ENCODE data around the gene YIPF3. TPM values are rescaled to one million over a fixed set of nuclear protein-coding genes. Genes with fewer than 3 reads are reported as not detected.
A peak's percentile ranks its signal among the peaks of the same experiment; 100 is the strongest.

YIPF3 gene
- total RNA-seq, 1 donor from 2014 or later: 54.3 TPM

GRCh38 chr6:43494766-43495165 is 22.0 kb downstream of the YIPF3 start:
- Histone ChIP-seq H3K27me3 (ENCODE audit: control insufficient read depth in 3 of 3, insufficient read depth in 3 of 3, low read length in 3 of 3) (no peaks in the 10 kb centered on the region), H3K9ac (ENCODE audit: low read depth in 1 of 3, low read length in 3 of 3) (peak overlapping the region in 1 of 3 donors; percentile 11), H3K4me3 (ENCODE audit: low read length in 3 of 3) (no peak overlapping the region), H3K27ac (ENCODE audit: low read depth, low read length) (no peak overlapping the region), H3K4me1 (ENCODE audit: control insufficient read depth in 3 of 3, insufficient read depth in 3 of 3, low read length in 3 of 3) (peaks cover 43 to 65% (median 57%) of the 10 kb centered on the region in 3 donors), H3K36me3 (ENCODE audit: control insufficient read depth in 3 of 3, insufficient read depth in 3 of 3, low read length in 3 of 3) (peaks cover 18 to 26% (median 19%) of the 10 kb centered on the region in 3 donors), H3K9me3 (ENCODE audit: control insufficient read depth in 3 of 3, low read length in 3 of 3) (no peaks in the 10 kb centered on the region)

DNA sequence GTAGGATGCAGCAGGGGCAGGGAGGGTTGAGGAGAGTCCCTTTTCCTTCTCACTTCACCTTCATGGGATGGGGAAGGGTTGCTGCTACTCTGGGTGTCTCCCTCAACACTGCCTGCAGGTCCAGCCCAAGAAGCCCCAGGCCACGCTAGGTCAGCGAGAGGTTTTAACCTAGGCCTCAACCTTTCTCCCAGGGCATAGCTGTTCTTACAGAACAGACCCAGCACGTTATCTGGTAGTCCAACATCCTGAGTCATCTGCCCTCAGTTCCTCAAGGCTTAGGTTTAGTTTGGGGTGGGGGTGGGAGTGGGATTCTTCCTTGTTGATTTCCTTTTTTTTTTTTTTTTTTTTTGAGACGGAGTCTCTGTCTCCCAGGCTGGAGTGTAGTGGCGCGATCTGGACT is 22.4 kb downstream of the YIPF3 start:
- Histone ChIP-seq H3K27me3 (ENCODE audit: control insufficient read depth in 3 of 3, insufficient read depth in 3 of 3, low read length in 3 of 3) (no peaks in the 10 kb centered on the region), H3K36me3 (ENCODE audit: control insufficient read depth in 3 of 3, insufficient read depth in 3 of 3, low read length in 3 of 3) (peaks cover 14 to 22% (median 18%) of the 10 kb centered on the region in 3 donors), H3K9ac (ENCODE audit: low read depth in 1 of 3, low read length in 3 of 3) (no peak overlapping the region), H3K4me3 (ENCODE audit: low read length in 3 of 3) (no peak overlapping the region), H3K9me3 (ENCODE audit: control insufficient read depth in 3 of 3, low read length in 3 of 3) (no peaks in the 10 kb centered on the region), H3K27ac (ENCODE audit: low read depth, low read length) (no peak overlapping the region), H3K4me1 (ENCODE audit: control insufficient read depth in 3 of 3, insufficient read depth in 3 of 3, low read length in 3 of 3) (peaks cover 48 to 62% (median 53%) of the 10 kb centered on the region in 3 donors)

- Histone ChIP-seq H3K27ac (ENCODE audit: low read depth, low read length) (no peak overlapping the region), H3K9me3 (ENCODE audit: control insufficient read depth in 3 of 3, low read length in 3 of 3) (no peaks in the 10 kb centered on the region), H3K4me1 (ENCODE audit: control insufficient read depth in 3 of 3, insufficient read depth in 3 of 3, low read length in 3 of 3) (peaks cover 50 to 58% (median 52%) of the 10 kb centered on the region in 3 donors), H3K27me3 (ENCODE audit: control insufficient read depth in 3 of 3, insufficient read depth in 3 of 3, low read length in 3 of 3) (no peaks in the 10 kb centered on the region), H3K9ac (ENCODE audit: low read depth in 1 of 3, low read length in 3 of 3) (no peak overlapping the region), H3K4me3 (ENCODE audit: low read length in 3 of 3) (no peak overlapping the region), H3K36me3 (ENCODE audit: control insufficient read depth in 3 of 3, insufficient read depth in 3 of 3, low read length in 3 of 3) (peaks cover 9 to 17% (median 14%) of the 10 kb centered on the region in 3 donors)
Measured at GRCh38 chr6:43493833-43494232, 22.9 kb downstream of the YIPF3 start.

DNA sequence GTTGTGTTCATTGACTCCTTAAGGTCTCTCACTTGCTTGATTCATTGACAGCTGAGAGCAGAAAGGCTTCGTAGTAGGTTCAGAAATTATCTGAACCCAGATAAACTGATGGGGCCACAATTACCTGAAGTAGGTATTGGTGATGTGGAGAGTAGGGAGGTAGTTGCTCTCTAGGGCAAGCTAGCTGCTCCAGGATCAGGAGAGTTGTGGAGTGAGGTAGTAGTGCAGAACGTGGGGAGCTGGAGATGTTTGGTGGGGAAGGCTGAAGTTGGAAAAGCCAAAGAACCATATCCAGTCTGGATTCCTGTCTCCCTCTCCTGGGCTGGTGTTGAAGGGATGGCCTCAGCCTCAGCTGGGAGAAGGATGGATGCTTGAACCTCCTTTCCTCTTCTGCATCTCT is 23.5 kb downstream of the YIPF3 start:
- Histone ChIP-seq H3K36me3 (ENCODE audit: control insufficient read depth in 3 of 3, insufficient read depth in 3 of 3, low read length in 3 of 3) (peaks cover 3 to 11% (median 9%) of the 10 kb centered on the region in 3 donors), H3K27ac (ENCODE audit: low read depth, low read length) (peak overlapping the region; percentile 90), H3K4me1 (ENCODE audit: control insufficient read depth in 3 of 3, insufficient read depth in 3 of 3, low read length in 3 of 3) (peaks cover 50 to 58% (median 58%) of the 10 kb centered on the region in 3 donors), H3K4me3 (ENCODE audit: low read length in 3 of 3) (no peak overlapping the region), H3K27me3 (ENCODE audit: control insufficient read depth in 3 of 3, insufficient read depth in 3 of 3, low read length in 3 of 3) (no peaks in the 10 kb centered on the region), H3K9ac (ENCODE audit: low read depth in 1 of 3, low read length in 3 of 3) (no peak overlapping the region), H3K9me3 (ENCODE audit: control insufficient read depth in 3 of 3, low read length in 3 of 3) (no peaks in the 10 kb centered on the region)

- Histone ChIP-seq H3K4me1 (ENCODE audit: control insufficient read depth in 3 of 3, insufficient read depth in 3 of 3, low read length in 3 of 3) (peaks cover 50 to 60% (median 56%) of the 10 kb centered on the region in 3 donors), H3K27me3 (ENCODE audit: control insufficient read depth in 3 of 3, insufficient read depth in 3 of 3, low read length in 3 of 3) (no peaks in the 10 kb centered on the region), H3K9me3 (ENCODE audit: control insufficient read depth in 3 of 3, low read length in 3 of 3) (no peaks in the 10 kb centered on the region), H3K27ac (ENCODE audit: low read depth, low read length) (peak overlapping the region; percentile 90), H3K9ac (ENCODE audit: low read depth in 1 of 3, low read length in 3 of 3) (peak overlapping the region in 2 of 3 donors; percentile 57 to 64), H3K4me3 (ENCODE audit: low read length in 3 of 3) (peak overlapping the region; percentile 49 to 61 (median 49)), H3K36me3 (ENCODE audit: control insufficient read depth in 3 of 3, insufficient read depth in 3 of 3, low read length in 3 of 3) (peaks cover 0 to 8% (median 5%) of the 10 kb centered on the region in 3 donors)
Measured at GRCh38 chr6:43492673-43493072, 24.1 kb downstream of the YIPF3 start.

DNA sequence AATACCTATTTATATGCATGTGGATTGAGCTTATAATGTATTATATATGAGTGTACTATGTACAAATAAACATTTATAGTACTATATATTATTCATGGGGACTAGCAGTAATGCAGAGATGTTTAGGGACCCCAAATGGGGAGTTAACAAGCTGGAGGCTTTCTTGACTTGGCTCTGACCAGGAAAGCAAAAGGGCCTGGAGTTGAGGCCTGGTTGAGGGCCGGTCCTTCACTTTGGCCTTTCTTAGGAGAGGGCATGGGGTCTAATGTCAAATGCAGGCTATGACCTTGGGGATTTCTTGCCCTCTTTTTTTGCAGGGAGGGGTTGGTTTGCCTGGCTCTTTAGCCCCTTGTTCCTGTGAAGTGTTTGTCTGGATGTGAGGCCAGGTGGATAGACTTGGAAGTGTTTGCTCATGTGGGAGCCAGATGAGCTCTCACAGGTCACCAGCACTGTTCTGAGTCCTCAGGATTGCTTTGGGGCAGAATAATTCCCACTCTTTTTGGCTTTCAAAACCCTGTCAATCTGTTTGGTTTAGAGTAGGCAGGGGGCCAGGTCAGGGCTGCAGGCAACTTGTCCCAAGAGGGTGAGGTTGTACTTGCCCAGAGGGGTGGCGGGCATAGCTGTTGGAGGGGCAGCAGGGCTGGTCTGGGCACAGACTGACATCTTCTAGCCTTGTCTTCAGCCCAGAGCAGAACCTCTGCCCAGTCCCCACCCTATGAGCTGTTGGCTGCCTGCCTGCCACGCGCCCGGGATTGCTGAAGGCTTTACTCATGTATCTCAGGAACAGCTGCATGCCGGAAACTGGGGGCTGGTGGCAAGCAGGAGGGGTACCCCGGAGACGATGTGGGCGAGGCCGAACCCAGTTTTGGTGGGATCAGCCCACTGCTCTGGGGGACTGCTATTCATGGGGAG is 24.7 kb downstream of the YIPF3 start:
- Histone ChIP-seq H3K9ac (ENCODE audit: low read depth in 1 of 3, low read length in 3 of 3) (peak overlapping the region; percentile 54 to 64 (median 57)), H3K4me1 (ENCODE audit: control insufficient read depth in 3 of 3, insufficient read depth in 3 of 3, low read length in 3 of 3) (peaks cover 49 to 59% (median 58%) of the 10 kb centered on the region in 3 donors), H3K9me3 (ENCODE audit: control insufficient read depth in 3 of 3, low read length in 3 of 3) (no peaks in the 10 kb centered on the region), H3K27ac (ENCODE audit: low read depth, low read length) (peak overlapping the region; percentile 90), H3K36me3 (ENCODE audit: control insufficient read depth in 3 of 3, insufficient read depth in 3 of 3, low read length in 3 of 3) (peaks cover 0 to 7% (median 0%) of the 10 kb centered on the region in 3 donors), H3K4me3 (ENCODE audit: low read length in 3 of 3) (peak overlapping the region; percentile 49 to 61 (median 49)), H3K27me3 (ENCODE audit: control insufficient read depth in 3 of 3, insufficient read depth in 3 of 3, low read length in 3 of 3) (no peaks in the 10 kb centered on the region)

DNA sequence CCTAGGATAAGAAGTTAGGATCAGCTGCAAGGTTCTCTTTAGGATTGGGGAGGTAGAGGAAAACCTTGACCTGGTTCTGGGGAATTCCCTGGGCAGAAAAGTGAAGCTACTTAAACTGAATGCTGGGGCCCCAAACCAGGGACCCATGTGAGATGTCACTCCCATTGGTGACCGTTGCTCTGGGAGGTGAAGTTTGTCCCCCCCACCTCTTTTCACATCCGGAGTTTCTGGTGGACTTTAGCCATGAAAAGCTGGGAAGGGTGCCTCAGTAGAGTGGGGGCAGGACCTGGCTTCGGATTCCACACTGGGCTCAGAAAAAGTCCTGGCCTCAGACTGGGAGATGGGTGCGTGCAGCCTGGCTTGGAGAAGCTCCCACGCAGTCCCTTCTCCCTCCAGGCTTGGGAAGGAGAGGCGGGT is 26.2 kb downstream of the YIPF3 start:
- H3K4me1 ChIP-seq (ENCODE audit: control insufficient read depth in 3 of 3, insufficient read depth in 3 of 3, low read length in 3 of 3): peaks cover 34 to 51% (median 45%) of the 10 kb centered on the region in 3 donors
- H3K27ac ChIP-seq (ENCODE audit: low read depth, low read length): no peak overlapping the region

GRCh38 chr6:43489277-43490072 is 27.3 kb downstream of the YIPF3 start:
- H3K9ac ChIP-seq (ENCODE audit: low read depth in 1 of 3, low read length in 3 of 3): peak overlapping the region in 2 of 3 donors; percentile 40 to 47
- H3K4me1 ChIP-seq (ENCODE audit: control insufficient read depth in 3 of 3, insufficient read depth in 3 of 3, low read length in 3 of 3): peaks cover 27 to 42% (median 36%) of the 10 kb centered on the region in 3 donors
- peak overlapping the region; percentile 61 for H3K27ac ChIP-seq (ENCODE audit: low read depth, low read length)
- H3K27me3 ChIP-seq (ENCODE audit: control insufficient read depth in 3 of 3, insufficient read depth in 3 of 3, low read length in 3 of 3): no peaks in the 10 kb centered on the region
- peaks cover 0 to 6% (median 0%) of the 10 kb centered on the region in 3 donors for H3K36me3 ChIP-seq (ENCODE audit: control insufficient read depth in 3 of 3, insufficient read depth in 3 of 3, low read length in 3 of 3)
- no peak overlapping the region for H3K4me3 ChIP-seq (ENCODE audit: low read length in 3 of 3)
- no peaks in the 10 kb centered on the region for H3K9me3 ChIP-seq (ENCODE audit: control insufficient read depth in 3 of 3, low read length in 3 of 3)

More for the DNA sequence above, 26.2 kb downstream of the YIPF3 start:
- H3K4me3 ChIP-seq (ENCODE audit: low read length in 3 of 3): no peak overlapping the region
- no peaks in the 10 kb centered on the region for H3K9me3 ChIP-seq (ENCODE audit: control insufficient read depth in 3 of 3, low read length in 3 of 3)
- peaks cover 0 to 9% (median 0%) of the 10 kb centered on the region in 3 donors for H3K36me3 ChIP-seq (ENCODE audit: control insufficient read depth in 3 of 3, insufficient read depth in 3 of 3, low read length in 3 of 3)
- H3K27me3 ChIP-seq (ENCODE audit: control insufficient read depth in 3 of 3, insufficient read depth in 3 of 3, low read length in 3 of 3): no peaks in the 10 kb centered on the region
- H3K9ac ChIP-seq (ENCODE audit: low read depth in 1 of 3, low read length in 3 of 3): no peak overlapping the region

GRCh38 chr6:43488667-43489276 is 28.0 kb downstream of the YIPF3 start:
- no peaks in the 10 kb centered on the region for H3K27me3 ChIP-seq (ENCODE audit: control insufficient read depth in 3 of 3, insufficient read depth in 3 of 3, low read length in 3 of 3)
- peak overlapping the region; percentile 61 for H3K27ac ChIP-seq (ENCODE audit: low read depth, low read length)
- no peaks in the 10 kb centered on the region for H3K9me3 ChIP-seq (ENCODE audit: control insufficient read depth in 3 of 3, low read length in 3 of 3)
- peaks cover 24 to 42% (median 29%) of the 10 kb centered on the region in 3 donors for H3K4me1 ChIP-seq (ENCODE audit: control insufficient read depth in 3 of 3, insufficient read depth in 3 of 3, low read length in 3 of 3)
- no peak overlapping the region for H3K4me3 ChIP-seq (ENCODE audit: low read length in 3 of 3)
- peaks cover 0 to 6% (median 0%) of the 10 kb centered on the region in 3 donors for H3K36me3 ChIP-seq (ENCODE audit: control insufficient read depth in 3 of 3, insufficient read depth in 3 of 3, low read length in 3 of 3)
- peak overlapping the region in 2 of 3 donors; percentile 40 to 47 for H3K9ac ChIP-seq (ENCODE audit: low read depth in 1 of 3, low read length in 3 of 3)
